ENCODE measurements around the gene PLXNA1.

DNA sequence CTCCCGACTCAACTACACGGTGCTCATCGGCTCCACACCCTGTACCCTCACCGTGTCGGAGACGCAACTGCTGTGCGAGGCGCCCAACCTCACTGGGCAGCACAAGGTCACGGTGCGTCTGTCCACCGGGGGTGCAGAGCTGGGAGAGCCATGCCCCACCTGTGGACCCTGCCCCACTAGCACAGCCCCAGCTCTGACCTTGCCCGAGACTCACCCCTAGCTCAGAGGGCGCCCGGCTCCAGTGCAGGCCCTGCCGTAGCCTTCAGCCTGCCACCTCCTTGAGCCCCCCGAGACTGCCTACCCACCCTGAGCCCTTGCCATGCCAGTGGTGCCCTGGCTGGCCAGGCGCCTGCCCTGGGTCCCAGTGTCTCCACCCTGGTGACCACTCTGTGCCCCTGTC is 34.9 kb downstream of the PLXNA1 start:
- TF ChIP-seq, protein P1, sequence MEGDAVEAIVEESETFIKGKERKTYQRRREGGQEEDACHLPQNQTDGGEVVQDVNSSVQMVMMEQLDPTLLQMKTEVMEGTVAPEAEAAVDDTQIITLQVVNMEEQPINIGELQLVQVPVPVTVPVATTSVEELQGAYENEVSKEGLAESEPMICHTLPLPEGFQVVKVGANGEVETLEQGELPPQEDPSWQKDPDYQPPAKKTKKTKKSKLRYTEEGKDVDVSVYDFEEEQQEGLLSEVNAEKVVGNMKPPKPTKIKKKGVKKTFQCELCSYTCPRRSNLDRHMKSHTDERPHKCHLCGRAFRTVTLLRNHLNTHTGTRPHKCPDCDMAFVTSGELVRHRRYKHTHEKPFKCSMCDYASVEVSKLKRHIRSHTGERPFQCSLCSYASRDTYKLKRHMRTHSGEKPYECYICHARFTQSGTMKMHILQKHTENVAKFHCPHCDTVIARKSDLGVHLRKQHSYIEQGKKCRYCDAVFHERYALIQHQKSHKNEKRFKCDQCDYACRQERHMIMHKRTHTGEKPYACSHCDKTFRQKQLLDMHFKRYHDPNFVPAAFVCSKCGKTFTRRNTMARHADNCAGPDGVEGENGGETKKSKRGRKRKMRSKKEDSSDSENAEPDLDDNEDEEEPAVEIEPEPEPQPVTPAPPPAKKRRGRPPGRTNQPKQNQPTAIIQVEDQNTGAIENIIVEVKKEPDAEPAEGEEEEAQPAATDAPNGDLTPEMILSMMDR (IDR thresholded peaks at IDR 0.05): no peak
- no peak for TF ChIP-seq POLR2A (IDR thresholded peaks at IDR 0.05)
